Measurements from ENCODE around the gene CDK6.

Gene CDK6

GRCh38 chr7:92667816-92668535, 168.4 kb downstream of the CDK6 start:
- DNase-seq: no peak

- no peak for DNase-seq
Measured at GRCh38 chr7:92665926-92666325, 170.4 kb downstream of the CDK6 start.

GRCh38 chr7:92661651-92662050, 174.7 kb downstream of the CDK6 start:
- DNase-seq: no peak

- DNase-seq: no peak
Measured at GRCh38 chr7:92658671-92659070, 177.7 kb downstream of the CDK6 start.

GRCh38 chr7:92657391-92657790, 179.0 kb downstream of the CDK6 start:
- DNase-seq: no peak

GRCh38 chr7:92656121-92656520, 180.3 kb downstream of the CDK6 start:
- DNase-seq: no peak

GRCh38 chr7:92655346-92655884, 181.0 kb downstream of the CDK6 start:
- DNase-seq: no peak

- no peak for DNase-seq
Measured at GRCh38 chr7:92653136-92653535, 183.2 kb downstream of the CDK6 start.

GRCh38 chr7:92652536-92652935, 183.8 kb downstream of the CDK6 start:
- no peak for DNase-seq

- no peak for DNase-seq
Measured at GRCh38 chr7:92650391-92650790, 186.0 kb downstream of the CDK6 start.

GRCh38 chr7:92648067-92648466, 188.3 kb downstream of the CDK6 start:
- no peak for DNase-seq

- no peak for DNase-seq
Measured at GRCh38 chr7:92647652-92648051, 188.7 kb downstream of the CDK6 start.

- no peak for DNase-seq
Measured at GRCh38 chr7:92647011-92647625, 189.3 kb downstream of the CDK6 start.

- DNase-seq: no peak
Measured at GRCh38 chr7:92645114-92646061, 191.0 kb downstream of the CDK6 start.

GRCh38 chr7:92644406-92645113, 191.8 kb downstream of the CDK6 start:
- no peak for DNase-seq

- no peak for DNase-seq
Measured at GRCh38 chr7:92643821-92644220, 192.6 kb downstream of the CDK6 start.

- no peak for DNase-seq
Measured at GRCh38 chr7:92641921-92642511, 194.4 kb downstream of the CDK6 start.

- no peak for DNase-seq
Measured at GRCh38 chr7:92639966-92640365, 196.4 kb downstream of the CDK6 start.

- no peak for DNase-seq
Measured at GRCh38 chr7:92639213-92639896, 197.0 kb downstream of the CDK6 start.

GRCh38 chr7:92636018-92636560, 200.3 kb downstream of the CDK6 start:
- no peak for DNase-seq

GRCh38 chr7:92635538-92635937, 200.8 kb downstream of the CDK6 start:
- DNase-seq: no peak

All from NCI-H1417 treated with DMSO at 0.1 percent for 48 hours (cell line).